Endothelial cell of umbilical vein (primary cell): ENCODE measurements around the gene STON2. TPM values are rescaled to one million over a fixed set of nuclear protein-coding genes. Genes with fewer than 3 reads are reported as not detected.

Experiments
- BruUV-seq: library from RNA; stranded (reverse); fragments of 400-500 nt; replicated peaks from 2 replicates; lab custom pipeline; 2021; lab: Mats Ljungman, UMichigan
- CTCF ChIA-PET: fragments of 300-600, 350-600 bp; sonication (Branson Sonifier 250); formaldehyde crosslinking; loops from one replicate; lab custom pipeline; 2021; ENCODE audit warnings: antibody characterized with exemption, inconsistent platforms; lab: Charles Lee
- POLR2A ChIA-PET: fragments of 300-600, 350-600 bp; sonication (Branson Sonifier 250); formaldehyde crosslinking; loops from one replicate; lab custom pipeline; 2021; ENCODE audit warnings: antibody characterized with exemption, inconsistent platforms; lab: Charles Lee
- DNase-seq: peaks from one replicate; pipeline ENCODE4 v3.0.0-alpha.2; 2011; ENCODE audit warnings: low read depth, low spot score
- FAIRE-seq: peaks from 2 replicates; lab custom pipeline; 2011; peaks lifted over from hg19 to GRCh38; lab: Jason Lieb, UNC
- H2AFZ ChIP-seq: 2 replicates; pipeline ENCODE4 v1.6.0; 2012; ENCODE audit warnings: low read depth, low read length, control low read depth, inconsistent platforms
- H3K27ac ChIP-seq: 2 replicates; pipeline ENCODE4 v1.5.1; 2011; ENCODE audit warnings: low read depth, mild to moderate bottlenecking, control low read depth, low read length, moderate library complexity; ENCODE audit not compliant: insufficient read depth
- H3K27me3 ChIP-seq, 2 experiments: 2 replicates each; pipeline versions ENCODE4 v1.6.0 to v1.6.1; 2011; ENCODE audit warnings: low read length in 2 of 2, mixed read lengths in 1 of 2; ENCODE audit not compliant: control insufficient read depth in 2 of 2, insufficient read depth in 2 of 2
- H3K36me3 ChIP-seq, 2 experiments: 2 replicates in 1 of 2; 3 replicates in 1 of 2; pipeline ENCODE4 v1.5.1; 2011; ENCODE audit warnings: low read length in 2 of 2, mild to moderate bottlenecking in 1 of 2, moderate library complexity in 1 of 2; ENCODE audit not compliant: control insufficient read depth in 2 of 2, insufficient read depth in 2 of 2; ENCODE audit errors: extremely low read depth in 1 of 2
- H3K4me1 ChIP-seq: 3 replicates; pipeline ENCODE4 v1.5.1; 2011; ENCODE audit warnings: mild to moderate bottlenecking, low read length; ENCODE audit not compliant: control insufficient read depth, insufficient read depth; ENCODE audit errors: extremely low read depth
- H3K4me2 ChIP-seq: 2 replicates; pipeline ENCODE4 v1.6.1; 2011; ENCODE audit warnings: low read length, control low read depth, mixed read lengths; ENCODE audit not compliant: insufficient read depth
- H3K4me3 ChIP-seq, 3 experiments: fragments of 200-600 bp in 1 of 3; sonication (generic), shearing (Covaris generic) in 1 of 3; replicated peaks in 1 of 3; 2 replicates each; pipeline ENCODE4 v1.5.1; 2011 to 2016; ENCODE audit warnings: control low read depth in 3 of 3, low read length in 3 of 3, mild to moderate bottlenecking in 2 of 3, inconsistent platforms in 1 of 3, low read depth in 1 of 3, moderate library complexity in 1 of 3; ENCODE audit not compliant: insufficient read depth in 1 of 3
- H3K79me2 ChIP-seq: 2 replicates; pipeline ENCODE4 v1.6.0; 2012; ENCODE audit warnings: low read length, inconsistent platforms; ENCODE audit not compliant: control insufficient read depth, insufficient read depth
- H3K9ac ChIP-seq: replicated peaks from 2 replicates; pipeline ENCODE3; 2011; ENCODE audit warnings: low read length, control low read depth; ENCODE audit not compliant: insufficient read depth; ENCODE audit errors: extremely low read depth
- H3K9me1 ChIP-seq: replicated peaks from 3 replicates; pipeline ENCODE4 v1.6.0; 2011; ENCODE audit warnings: mild to moderate bottlenecking, low read length; ENCODE audit not compliant: control insufficient read depth, insufficient read depth; ENCODE audit errors: extremely low read depth
- H3K9me3 ChIP-seq: replicated peaks from 2 replicates; pipeline ENCODE4 v1.5.1; 2012; ENCODE audit warnings: low read length, inconsistent platforms; ENCODE audit not compliant: control insufficient read depth, insufficient read depth
- H4K20me1 ChIP-seq: replicated peaks from 2 replicates; pipeline ENCODE3; 2011; ENCODE audit warnings: mild to moderate bottlenecking, low read length; ENCODE audit not compliant: control insufficient read depth, insufficient read depth; ENCODE audit errors: extremely low read depth
- EZH2 ChIP-seq: IDR thresholded peaks from 2 replicates; pipeline ENCODE4 v1.6.1; 2012; ENCODE audit warnings: borderline replicate concordance, low read depth, mild to moderate bottlenecking, moderate library complexity, low read length, inconsistent platforms; ENCODE audit not compliant: severe bottlenecking
- FOS ChIP-seq: IDR thresholded peaks from 2 replicates; pipeline ENCODE4 v1.6.1; 2011; ENCODE audit warnings: mild to moderate bottlenecking, low read length, moderate library complexity, borderline replicate concordance; ENCODE audit not compliant: insufficient read depth
- GATA2 ChIP-seq: IDR thresholded peaks from 2 replicates; pipeline ENCODE4 v1.7.0; 2011; ENCODE audit warnings: low read depth, mild to moderate bottlenecking, moderate library complexity, mixed read lengths, low read length; ENCODE audit not compliant: insufficient read length, insufficient read depth
- JUN ChIP-seq: IDR thresholded peaks from 2 replicates; pipeline ENCODE4 v1.6.1; 2011; ENCODE audit warnings: borderline replicate concordance, low read depth; ENCODE audit not compliant: insufficient read length, insufficient read depth
- MAX ChIP-seq: IDR thresholded peaks from 2 replicates; pipeline ENCODE4 v1.6.1; 2011; ENCODE audit not compliant: insufficient read depth, insufficient read length
- MYC ChIP-seq: IDR thresholded peaks from one replicate; pipeline ENCODE4 v1.6.1; 2011; ENCODE audit warnings: mild to moderate bottlenecking, low read depth, low read length
- POLR2A ChIP-seq: IDR thresholded peaks from 2 replicates; pipeline ENCODE4 v1.6.1; 2012; ENCODE audit warnings: low read depth, mild to moderate bottlenecking, control low read depth, low read length
- POLR2AphosphoS5 ChIP-seq: IDR thresholded peaks from 2 replicates; pipeline ENCODE4 v1.6.1; 2012; ENCODE audit warnings: low read depth, mild to moderate bottlenecking, control low read depth, low read length, moderate library complexity; ENCODE audit not compliant: insufficient read depth
- dilution Hi-C: fragments of 300-500 bp; cut with MboI; formaldehyde crosslinking; loops from one replicate; pipeline ENCODE4 v1.15.0; 2019; ENCODE audit warnings: low sequenced_read_pairs; ENCODE audit not compliant: extremely low pct_ligation_motif_present
- intact Hi-C: fragments of 100-400 bp; cut with micrococcal nuclease; formaldehyde crosslinking; loops from one replicate; pipeline ENCODE4 v1.10.0; 2022
- polyA plus RNA-seq, 4 experiments: library from polyadenylated mRNA; depleted of rRNA in 3 of 4; stranded (reverse) in 3 of 4; unstranded in 1 of 4; fragments of >200 nt; gene quantifications; 2 replicates each; pipeline versions ENCODE4 v1.2.1 to v1.2.3, GENCODE V29; 2011 to 2012; ENCODE audit warnings: missing spikeins in 1 of 4
- total RNA-seq: library from RNA; stranded (reverse); gene quantifications from 2 replicates; pipeline ENCODE4 v1.2.3, GENCODE V29; 2021
- TF ChIP-seq, protein P1 (sequence below), 2 donors: IDR thresholded peaks; 1 replicate in 1 of 2; 2 replicates in 1 of 2; pipeline ENCODE4 v1.5.1; 2011; ENCODE audit warnings: low read length in 2 of 2, mild to moderate bottlenecking in 2 of 2, moderate library complexity in 2 of 2, control low read depth in 1 of 2, inconsistent platforms in 1 of 2, low read depth in 1 of 2; ENCODE audit not compliant: insufficient read depth in 1 of 2; ENCODE audit errors: extremely low read depth in 1 of 2

Gene STON2
- total and polyA plus RNA-seq, 2 donors (not counting 3 experiments of a cell fraction or from before 2014, with no cell fraction given) = not detected

GRCh38 chr14:81348061-81348460 is 52.1 kb downstream of the STON2 start:
- H3K27me3 ChIP-seq = no peaks in the 10 kb centered on the region
- no peaks in the 10 kb centered on the region for H3K36me3 ChIP-seq
- intact Hi-C loops (no loop called here), dilution Hi-C loops (no loop called here)
- no peak overlapping the region for H3K4me3 ChIP-seq
- H3K9ac ChIP-seq = no peak overlapping the region
- ChIA-PET POLR2A (no interaction called here), CTCF (no interaction called here)
- no peak for FAIRE-seq
- no peaks in the 10 kb centered on the region for H3K9me1 ChIP-seq
- H3K27ac ChIP-seq = no peak overlapping the region
- no peaks in the 10 kb centered on the region for H3K4me1 ChIP-seq
- no peaks in the 10 kb centered on the region for H4K20me1 ChIP-seq
- TF ChIP-seq MAX (no peak), MYC (no peak), GATA2 (no peak), POLR2AphosphoS5 (no peak), JUN (no peak), FOS (no peak), EZH2 (no peak), POLR2A (no peak)
- TF ChIP-seq, protein P1, sequence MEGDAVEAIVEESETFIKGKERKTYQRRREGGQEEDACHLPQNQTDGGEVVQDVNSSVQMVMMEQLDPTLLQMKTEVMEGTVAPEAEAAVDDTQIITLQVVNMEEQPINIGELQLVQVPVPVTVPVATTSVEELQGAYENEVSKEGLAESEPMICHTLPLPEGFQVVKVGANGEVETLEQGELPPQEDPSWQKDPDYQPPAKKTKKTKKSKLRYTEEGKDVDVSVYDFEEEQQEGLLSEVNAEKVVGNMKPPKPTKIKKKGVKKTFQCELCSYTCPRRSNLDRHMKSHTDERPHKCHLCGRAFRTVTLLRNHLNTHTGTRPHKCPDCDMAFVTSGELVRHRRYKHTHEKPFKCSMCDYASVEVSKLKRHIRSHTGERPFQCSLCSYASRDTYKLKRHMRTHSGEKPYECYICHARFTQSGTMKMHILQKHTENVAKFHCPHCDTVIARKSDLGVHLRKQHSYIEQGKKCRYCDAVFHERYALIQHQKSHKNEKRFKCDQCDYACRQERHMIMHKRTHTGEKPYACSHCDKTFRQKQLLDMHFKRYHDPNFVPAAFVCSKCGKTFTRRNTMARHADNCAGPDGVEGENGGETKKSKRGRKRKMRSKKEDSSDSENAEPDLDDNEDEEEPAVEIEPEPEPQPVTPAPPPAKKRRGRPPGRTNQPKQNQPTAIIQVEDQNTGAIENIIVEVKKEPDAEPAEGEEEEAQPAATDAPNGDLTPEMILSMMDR (IDR thresholded peaks at IDR 0.05; ENCODE audit: extremely low read depth in 1 of 2, insufficient read depth in 1 of 2, low read depth in 1 of 2, low read length in 2 of 2) = no peak
- H3K79me2 ChIP-seq = no peaks in the 10 kb centered on the region
- DNase-seq = no peak
- no TSS peak for BruUV-seq
- no peaks in the 10 kb centered on the region for H3K9me3 ChIP-seq
- H2AFZ ChIP-seq = no peak overlapping the region
- no peak overlapping the region for H3K4me2 ChIP-seq
